Measurements from ENCODE around the gene TCEAL1.
"Not testable (repeated sequence)": the region's sequence is repeated elsewhere in the genome, so short reads cannot be mapped to it uniquely, and the experiment has no call there.

The TCEAL1 gene

DNA sequence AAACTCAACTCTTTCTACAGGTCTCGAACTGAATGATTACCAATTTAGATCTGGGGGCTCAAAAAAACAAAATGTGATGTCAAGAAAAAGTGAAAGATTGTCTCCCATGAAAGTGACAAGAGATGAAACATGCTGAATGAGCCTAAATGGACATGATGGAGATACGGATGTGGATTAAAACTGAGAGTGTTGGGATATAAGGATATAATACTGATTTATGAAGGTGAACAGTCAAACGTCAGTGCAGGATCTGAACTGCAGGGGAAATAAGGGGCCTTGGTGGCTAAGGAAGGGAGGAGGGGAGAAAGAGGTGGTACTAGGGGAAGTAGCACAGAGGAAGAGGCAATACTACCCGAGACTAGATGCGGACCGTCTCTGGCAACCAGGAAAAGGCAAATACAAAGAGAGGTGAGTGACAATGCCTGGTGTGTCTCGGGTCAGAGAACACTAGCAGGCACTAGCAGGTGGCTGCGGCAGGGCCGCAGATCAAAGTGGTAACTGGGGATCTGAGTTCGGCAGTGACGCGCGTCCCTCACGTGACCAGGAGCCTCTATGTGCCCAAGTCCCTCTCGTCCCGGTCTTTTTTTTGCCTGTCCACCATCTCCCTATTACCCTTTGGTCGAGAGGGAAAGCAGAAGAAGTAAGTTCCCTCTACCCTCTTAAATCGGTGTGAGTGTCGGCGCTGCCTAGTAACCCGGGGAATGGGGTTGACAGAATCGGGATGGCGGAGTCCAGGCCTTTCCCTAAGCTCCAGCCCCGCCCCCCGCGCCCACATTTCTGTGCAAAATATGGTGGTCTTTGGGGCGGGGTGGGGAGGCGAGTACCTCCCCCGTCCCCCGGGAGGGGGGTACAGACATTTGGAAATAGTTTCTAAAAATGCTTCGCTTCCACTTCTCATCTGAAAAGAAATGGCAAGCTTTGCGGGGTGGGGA lies at the start of gene TCEAL1:
TCEAL1 (plus strand) TSS at position 590 of the 932 bp plus-strand sequence. CDS start 942 bp downstream, outside the sequence.
- DNase-seq = peak in 53 of 56 donors; percentile 1 to 78 (median 47)

- peak in 6 of 56 donors; percentile 0 to 7 (median 3) for DNase-seq
These were observed 44.2 kb upstream of the TCEAL1 start for GRCh38 chrX:103584596-103584995.

- peak in 53 of 56 donors; percentile 1 to 74 (median 38) for DNase-seq
These were observed 43.1 kb upstream of the TCEAL1 start, which contains the start of gene TCEAL4 for GRCh38 chrX:103585411-103586313. TCEAL4 (plus strand) TSS chrX:103585515; CDS start chrX:103586676, 1,161 bp downstream.

DNA sequence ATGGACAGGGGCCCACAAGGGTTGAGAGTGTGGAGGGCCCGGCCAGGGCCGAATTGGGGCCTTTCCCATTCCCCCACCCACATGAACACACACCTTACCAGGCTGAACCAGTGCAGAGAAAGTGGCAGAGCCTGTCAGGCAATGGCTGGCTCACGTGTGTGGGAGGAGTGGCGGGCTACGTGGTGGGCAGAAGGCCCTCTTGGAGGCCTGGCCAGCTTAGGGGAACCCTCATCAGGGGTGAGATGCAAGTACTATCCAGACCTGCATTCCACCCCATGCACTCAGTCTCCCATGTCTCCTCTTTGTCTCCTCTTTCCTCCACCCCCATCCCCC lies 42.5 kb upstream of the TCEAL1 start:
- peak in 25 of 56 donors; percentile 1 to 30 (median 11) for DNase-seq

GRCh38 chrX:103586659-103587058 lies 42.1 kb upstream of the TCEAL1 start:
- no peak for DNase-seq

DNA sequence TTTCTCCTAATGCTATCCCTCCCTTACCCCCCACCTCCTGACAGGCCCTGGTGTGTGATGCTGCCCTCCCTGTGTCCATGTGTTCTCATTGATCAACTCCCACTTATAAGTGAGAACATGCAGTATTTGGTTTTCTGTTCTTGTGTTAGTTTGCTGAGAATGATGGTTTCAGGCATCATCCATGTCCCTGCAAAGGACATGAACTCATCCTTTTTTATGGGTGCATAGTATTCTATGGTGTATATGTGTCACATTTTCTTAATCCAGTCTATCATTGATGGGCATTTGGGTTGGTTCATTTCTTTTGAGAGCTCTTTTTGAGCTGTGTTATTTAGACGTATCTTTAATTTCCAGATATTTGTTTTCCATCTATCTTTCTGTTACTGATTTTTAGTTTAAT lies 36.5 kb upstream of the TCEAL1 start:
- not testable (repeated sequence) for DNase-seq

- not testable (repeated sequence) for DNase-seq
These were observed 33.6 kb upstream of the TCEAL1 start for GRCh38 chrX:103595202-103595601.

DNA sequence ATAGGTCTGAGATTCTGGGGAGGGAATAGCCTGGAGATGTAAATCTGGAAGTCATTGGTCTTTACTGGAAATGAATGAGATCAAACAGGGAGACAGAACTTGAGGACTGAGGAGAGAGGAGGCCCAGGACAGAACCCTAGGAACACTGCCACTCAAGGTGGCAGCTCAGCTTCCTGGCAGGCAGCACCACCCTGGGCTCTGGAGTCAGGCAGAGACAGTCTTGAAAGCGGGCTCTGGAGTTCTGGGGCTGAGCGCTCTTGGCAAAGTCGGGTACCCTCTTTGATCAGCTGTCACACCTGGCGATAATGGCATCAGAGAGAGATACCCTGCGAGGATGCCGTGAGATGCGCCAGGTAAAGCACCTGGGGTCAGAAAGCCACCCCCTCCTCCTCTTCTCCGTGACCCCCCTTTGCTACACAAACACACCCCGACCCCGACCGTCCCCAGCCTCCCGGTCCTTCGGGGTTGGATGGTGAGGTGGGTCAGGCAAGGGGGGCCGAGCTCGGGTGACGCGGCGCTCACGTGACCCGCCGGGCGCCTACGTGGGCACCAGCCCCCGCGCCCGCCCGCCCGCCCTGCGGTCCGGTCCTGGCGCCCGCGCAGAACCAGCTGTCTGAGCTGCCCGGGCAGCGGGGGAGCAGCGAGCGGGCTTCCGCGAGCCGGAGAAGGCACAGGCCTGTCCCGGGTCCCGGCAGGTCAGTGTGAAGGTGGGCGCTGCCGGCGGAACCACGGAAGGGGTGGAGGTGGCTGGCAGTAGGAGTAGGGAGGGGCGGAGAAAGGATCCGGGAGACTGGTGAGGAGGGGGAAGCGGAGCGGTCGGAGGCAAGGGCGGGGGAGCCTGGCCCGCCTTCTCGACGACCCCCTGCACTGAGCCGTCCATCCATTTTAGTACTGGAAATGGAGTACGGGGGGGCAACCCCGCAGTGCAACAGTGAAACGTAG lies 21.1 kb upstream of the TCEAL1 start, which contains the start of gene TCEAL3:
TCEAL3 (plus strand) TSS at position 600 of the 942 bp plus-strand sequence. CDS start 1,102 bp downstream, outside the sequence.
- DNase-seq = peak in 51 of 56 donors; percentile 1 to 78 (median 34)

GRCh38 chrX:103608306-103608963 lies 20.3 kb upstream of the TCEAL1 start:
- DNase-seq = peak in 14 of 56 donors; percentile 2 to 52 (median 14)

DNA sequence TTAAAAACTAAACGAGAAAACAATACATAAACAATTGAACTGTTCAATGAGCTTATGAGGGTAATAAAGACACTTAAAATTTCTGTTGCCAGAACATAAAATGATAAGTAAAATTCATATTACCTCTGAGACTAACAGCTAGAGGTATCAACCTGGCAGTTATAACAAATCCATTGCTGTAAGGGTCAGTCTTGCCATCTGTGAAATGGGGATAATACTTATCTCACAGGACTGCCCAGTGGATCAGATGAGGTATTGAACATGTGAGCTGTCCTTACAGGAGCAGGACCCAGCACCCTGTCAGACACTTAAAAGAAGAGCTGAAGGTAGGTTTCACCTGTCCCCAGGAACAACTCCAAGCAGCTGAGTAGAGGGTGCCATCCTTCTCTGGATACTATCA lies 18.5 kb upstream of the TCEAL1 start:
- DNase-seq = no peak

- DNase-seq = no peak
These were observed 15.3 kb upstream of the TCEAL1 start for GRCh38 chrX:103613362-103613890.

DNA sequence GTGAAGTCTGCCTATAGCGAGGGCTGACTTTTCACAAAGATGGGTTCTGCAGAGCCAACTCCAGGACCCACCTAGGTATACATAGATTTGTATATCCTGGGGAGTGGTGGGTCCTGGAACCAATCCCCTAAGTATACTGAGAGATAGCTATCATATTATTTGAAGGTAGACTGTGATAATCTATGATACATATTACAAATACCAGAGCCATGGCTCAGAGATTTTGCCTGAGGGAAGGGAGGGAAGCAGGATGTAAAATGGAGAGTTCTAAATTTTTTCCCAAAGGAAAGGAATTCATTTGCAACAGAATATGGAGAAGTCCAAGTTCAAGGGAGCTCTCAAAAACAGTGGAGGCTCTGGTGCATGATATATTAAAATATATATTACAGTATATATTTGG lies 13.8 kb upstream of the TCEAL1 start:
- DNase-seq = no peak

DNA sequence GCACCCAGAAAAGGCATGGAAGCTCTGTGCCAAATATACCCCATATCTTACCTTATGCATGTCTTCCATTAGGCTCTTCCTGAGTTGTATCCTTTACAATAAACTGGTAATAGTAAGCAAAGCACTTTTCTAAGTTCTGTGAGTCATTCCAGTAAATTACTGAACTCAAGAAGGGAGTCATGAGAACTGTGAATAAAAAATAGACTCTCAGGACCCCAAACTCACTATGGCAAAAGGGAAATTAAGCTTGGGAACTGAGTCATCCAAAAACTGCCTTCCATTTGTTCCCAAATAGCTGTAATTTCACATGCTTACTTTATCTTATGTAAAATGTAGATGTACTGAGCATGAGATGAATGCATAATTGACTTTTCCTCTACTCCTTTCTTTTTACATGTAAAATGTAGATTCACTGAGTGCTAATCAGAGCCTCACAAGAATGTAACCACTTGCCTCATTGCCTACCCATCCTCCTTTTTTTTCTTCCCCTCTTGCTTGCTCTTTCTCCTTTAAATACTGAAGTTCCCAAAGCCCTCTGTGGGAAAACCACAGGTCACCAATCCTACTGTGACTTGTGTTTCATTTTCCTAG lies 12.9 kb upstream of the TCEAL1 start:
- DNase-seq = no peak

DNA sequence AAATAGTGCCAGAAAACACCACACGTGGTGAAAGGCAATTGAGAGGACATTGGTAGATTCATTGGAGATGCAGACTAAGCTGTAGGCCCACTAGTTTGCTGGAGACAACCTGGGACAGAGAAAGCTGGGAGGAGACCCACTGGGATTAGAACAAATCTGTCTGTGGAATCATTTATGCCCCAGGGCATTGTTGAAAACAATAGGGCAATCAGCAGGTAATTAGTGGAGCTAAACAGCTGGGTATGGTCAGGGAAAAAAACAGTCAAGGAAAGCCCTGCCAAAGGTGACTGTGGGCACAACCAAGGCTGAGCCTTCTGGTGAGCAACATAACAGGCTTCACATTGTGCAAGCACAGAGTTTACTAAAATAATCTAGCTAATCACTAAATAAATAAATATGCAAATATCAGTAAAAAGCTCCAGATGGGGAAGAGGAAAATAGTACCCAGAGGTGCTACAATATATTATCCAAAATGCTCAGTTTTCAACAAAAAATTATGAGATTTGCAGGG lies 12.0 kb upstream of the TCEAL1 start:
- DNase-seq = no peak

DNA sequence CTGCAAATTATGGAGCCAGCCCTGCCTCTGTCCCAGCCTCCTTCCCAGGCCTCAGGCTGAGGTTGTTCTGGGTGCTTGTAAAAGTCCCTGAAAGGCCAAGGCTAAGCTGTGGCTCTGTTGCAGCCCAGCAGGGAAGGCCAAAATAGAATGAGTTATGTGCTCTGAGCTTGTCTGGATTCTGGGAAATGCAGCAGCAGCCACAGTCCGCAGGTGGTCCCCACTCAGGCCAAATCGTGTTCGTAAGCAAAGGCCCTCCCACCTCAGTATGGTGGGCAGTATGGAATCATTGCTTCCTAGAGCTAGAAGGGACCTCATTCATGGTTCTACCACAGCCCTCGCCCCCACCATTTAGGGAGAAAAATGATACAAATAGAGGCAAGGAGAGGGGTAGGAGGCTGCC lies 4.7 kb upstream of the TCEAL1 start:
- DNase-seq = no peak

DNA sequence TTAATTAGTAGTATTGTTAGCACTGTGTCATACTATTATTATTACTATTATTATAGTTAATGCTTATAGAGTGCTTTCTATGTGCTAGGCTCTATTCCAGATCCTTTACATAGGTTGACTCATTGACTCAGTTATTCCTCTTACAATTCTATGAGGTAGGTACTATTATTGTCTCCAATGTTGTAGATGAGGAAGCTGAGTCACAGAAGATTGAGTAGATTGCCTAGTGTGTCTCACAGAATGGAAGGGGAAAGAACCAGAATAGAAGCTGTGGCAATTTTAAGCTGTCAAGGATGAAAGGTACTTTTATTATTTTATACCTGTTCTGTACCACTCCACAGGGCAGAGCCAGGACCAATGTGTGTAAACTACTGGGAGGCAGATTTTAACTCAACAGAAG lies 1.9 kb upstream of the TCEAL1 start:
- DNase-seq = no peak

GRCh38 chrX:103629318-103630170 lies 769 bp downstream of the TCEAL1 start:
- DNase-seq = peak in 55 of 56 donors; percentile 5 to 77 (median 54)

- no peak for DNase-seq
These were observed 1.4 kb downstream of the TCEAL1 start for GRCh38 chrX:103630171-103630511.
